Nephron (organoid): Measurements from ENCODE around the gene SPATS1.
"Not testable (repeated sequence)": the region's sequence is repeated elsewhere in the genome, so short reads cannot be mapped to it uniquely, and the experiment has no call there.

ENCODE experiments used
- H3K27ac Mint-ChIP-seq, 3 experiments: 2 replicates each; pipeline ENCODE4 v1.8.0; 2020; ENCODE audit warnings: mixed read lengths in 3 of 3, mild to moderate bottlenecking in 2 of 3, moderate library complexity in 1 of 3
- H3K27me3 Mint-ChIP-seq: 2 replicates; pipeline ENCODE4 v1.8.0; 2021; ENCODE audit warnings: low read depth, mild to moderate bottlenecking, moderate library complexity, mixed read lengths
- H3K36me3 Mint-ChIP-seq: 2 replicates; pipeline ENCODE4 v1.8.0; 2020; ENCODE audit warnings: low read depth, mixed read lengths
- H3K4me1 Mint-ChIP-seq: 2 replicates; pipeline ENCODE4 v1.8.0; 2020; ENCODE audit warnings: mixed read lengths
- H3K4me3 Mint-ChIP-seq, 3 experiments: 2 replicates each; pipeline ENCODE4 v1.8.0; 2020; ENCODE audit warnings: mild to moderate bottlenecking in 3 of 3, mixed read lengths in 3 of 3, moderate library complexity in 2 of 3
- H3K9me3 Mint-ChIP-seq: 2 replicates; pipeline ENCODE4 v1.8.0; 2020; ENCODE audit warnings: mixed read lengths
- TF ChIP-seq, protein P1 (sequence below), 3 experiments: fragments of 200-600 bp; sonication (generic); IDR thresholded peaks; one replicate each; pipeline ENCODE4 v1.5.0; 2021; ENCODE audit warnings: antibody characterized with exemption in 3 of 3; ENCODE audit not compliant: unreplicated experiment in 3 of 3

The SPATS1 gene

DNA sequence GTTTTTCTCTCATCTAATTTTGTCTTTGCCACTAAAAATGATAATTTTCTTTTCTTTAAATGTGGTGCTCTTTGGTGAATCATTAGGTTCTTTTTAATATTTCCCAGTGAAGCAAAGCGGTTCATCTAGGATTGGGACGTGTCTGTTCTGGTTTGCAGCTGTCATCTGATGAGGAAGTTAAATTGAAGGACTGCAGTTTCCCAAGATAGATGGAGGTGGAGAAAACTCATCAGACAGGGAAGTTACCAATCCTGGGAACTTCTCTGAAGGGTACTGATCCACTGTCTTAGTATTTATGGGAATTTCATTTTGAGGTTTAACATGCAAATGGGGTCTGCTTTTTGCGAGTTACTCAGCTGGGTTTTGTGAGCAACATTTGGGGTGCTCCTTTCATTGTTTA, 26.9 kb upstream of the SPATS1 start:
- Mint-ChIP-seq H3K27ac (no peak overlapping the region), H3K36me3 (peaks cover 13% of the 10 kb centered on the region), H3K4me3 (peak overlapping the region in 1 of 3 experiments; percentile 55), H3K4me1 (peaks cover 14% of the 10 kb centered on the region), H3K27me3 (peaks cover 21% of the 10 kb centered on the region), H3K9me3 (no peaks in the 10 kb centered on the region)
- TF ChIP-seq, protein P1, sequence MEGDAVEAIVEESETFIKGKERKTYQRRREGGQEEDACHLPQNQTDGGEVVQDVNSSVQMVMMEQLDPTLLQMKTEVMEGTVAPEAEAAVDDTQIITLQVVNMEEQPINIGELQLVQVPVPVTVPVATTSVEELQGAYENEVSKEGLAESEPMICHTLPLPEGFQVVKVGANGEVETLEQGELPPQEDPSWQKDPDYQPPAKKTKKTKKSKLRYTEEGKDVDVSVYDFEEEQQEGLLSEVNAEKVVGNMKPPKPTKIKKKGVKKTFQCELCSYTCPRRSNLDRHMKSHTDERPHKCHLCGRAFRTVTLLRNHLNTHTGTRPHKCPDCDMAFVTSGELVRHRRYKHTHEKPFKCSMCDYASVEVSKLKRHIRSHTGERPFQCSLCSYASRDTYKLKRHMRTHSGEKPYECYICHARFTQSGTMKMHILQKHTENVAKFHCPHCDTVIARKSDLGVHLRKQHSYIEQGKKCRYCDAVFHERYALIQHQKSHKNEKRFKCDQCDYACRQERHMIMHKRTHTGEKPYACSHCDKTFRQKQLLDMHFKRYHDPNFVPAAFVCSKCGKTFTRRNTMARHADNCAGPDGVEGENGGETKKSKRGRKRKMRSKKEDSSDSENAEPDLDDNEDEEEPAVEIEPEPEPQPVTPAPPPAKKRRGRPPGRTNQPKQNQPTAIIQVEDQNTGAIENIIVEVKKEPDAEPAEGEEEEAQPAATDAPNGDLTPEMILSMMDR (IDR thresholded peaks at IDR 0.05; ENCODE audit: unreplicated experiment in 3 of 3), result no peak

GRCh38 chr6:44315951-44316350, 26.5 kb upstream of the SPATS1 start:
- TF ChIP-seq, protein P1 (IDR thresholded peaks at IDR 0.05; ENCODE audit: unreplicated experiment in 3 of 3), result no peak
- H3K27me3 Mint-ChIP-seq, result peaks cover 23% of the 10 kb centered on the region

GRCh38 chr6:44316481-44316880, 26.0 kb upstream of the SPATS1 start:
- H3K9me3 Mint-ChIP-seq, result no peaks in the 10 kb centered on the region
- TF ChIP-seq, protein P1 (IDR thresholded peaks at IDR 0.05; ENCODE audit: unreplicated experiment in 3 of 3), result no peak
- peaks cover 14% of the 10 kb centered on the region for H3K4me1 Mint-ChIP-seq
- no peak overlapping the region for H3K27ac Mint-ChIP-seq
- no peak overlapping the region for H3K4me3 Mint-ChIP-seq
- H3K27me3 Mint-ChIP-seq, result peaks cover 23% of the 10 kb centered on the region
- peaks cover 6% of the 10 kb centered on the region for H3K36me3 Mint-ChIP-seq

More at GRCh38 chr6:44315951-44316350, 26.5 kb upstream of the SPATS1 start:
- peak overlapping the region in 1 of 3 experiments; percentile 23 for H3K4me3 Mint-ChIP-seq
- H3K9me3 Mint-ChIP-seq, result no peaks in the 10 kb centered on the region
- peaks cover 9% of the 10 kb centered on the region for H3K36me3 Mint-ChIP-seq
- H3K4me1 Mint-ChIP-seq, result peaks cover 14% of the 10 kb centered on the region
- no peak overlapping the region for H3K27ac Mint-ChIP-seq

DNA sequence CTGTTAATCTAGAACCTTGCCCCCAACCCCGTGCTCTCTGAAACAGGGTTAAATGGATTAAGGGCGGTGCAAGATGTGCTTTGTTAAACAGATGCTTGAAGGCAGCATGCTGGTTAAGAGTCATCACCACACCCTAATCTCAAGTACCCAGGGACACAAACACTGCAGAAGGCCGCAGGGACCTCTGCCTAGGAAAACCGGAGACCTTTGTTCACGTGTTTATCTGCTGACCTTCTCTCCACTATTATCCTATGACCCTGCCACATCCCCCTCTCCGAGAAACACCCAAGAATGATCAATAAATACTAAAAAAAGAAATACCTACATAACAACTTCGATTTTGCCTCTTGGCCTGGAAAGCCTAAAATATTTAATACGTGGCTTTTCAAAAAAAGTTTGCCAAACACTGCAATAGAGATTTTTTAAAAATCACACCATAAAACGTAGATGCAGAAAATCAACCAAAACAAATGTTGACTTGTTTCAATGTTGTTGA, 25.3 kb upstream of the SPATS1 start:
- not testable (repeated sequence) for H3K4me1 Mint-ChIP-seq, H3K27ac Mint-ChIP-seq, H3K4me3 Mint-ChIP-seq, H3K9me3 Mint-ChIP-seq, H3K36me3 Mint-ChIP-seq
- H3K27me3 Mint-ChIP-seq, result peaks cover 23% of the 10 kb centered on the region

DNA sequence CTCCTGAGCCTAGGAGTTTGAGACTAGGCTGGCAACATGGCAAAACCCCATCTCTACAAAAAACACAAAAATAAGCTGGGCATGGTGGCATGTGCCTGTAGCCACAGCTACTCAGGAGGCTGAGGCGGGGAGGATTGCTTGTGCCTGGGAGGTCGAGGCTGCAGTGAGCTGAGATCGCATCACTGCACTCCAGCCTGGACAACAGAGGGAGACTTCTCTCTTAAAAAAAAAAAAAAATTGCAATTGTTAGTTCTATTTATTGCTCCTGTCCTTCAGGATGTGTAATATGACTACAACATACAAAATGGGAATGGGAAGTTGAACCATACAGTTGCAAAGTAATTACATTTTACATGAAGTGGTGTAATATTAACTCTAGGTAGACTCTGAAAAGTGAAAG, 21.2 kb upstream of the SPATS1 start:
- Mint-ChIP-seq H3K4me1 (no peaks in the 10 kb centered on the region), H3K36me3 (no peaks in the 10 kb centered on the region), H3K27me3 (peaks cover 29% of the 10 kb centered on the region), H3K9me3 (no peaks in the 10 kb centered on the region), H3K4me3 (no peak overlapping the region), H3K27ac (no peak overlapping the region)
- TF ChIP-seq, protein P1 (IDR thresholded peaks at IDR 0.05; ENCODE audit: unreplicated experiment in 3 of 3), result no peak

GRCh38 chr6:44327096-44327495, 15.4 kb upstream of the SPATS1 start:
- no peaks in the 10 kb centered on the region for H3K36me3 Mint-ChIP-seq

More at GRCh38 chr6:44327096-44327495, 15.4 kb upstream of the SPATS1 start:
- Mint-ChIP-seq H3K9me3 (no peaks in the 10 kb centered on the region), H3K27me3 (peaks cover 28% of the 10 kb centered on the region), H3K4me1 (no peaks in the 10 kb centered on the region), H3K27ac (no peak overlapping the region), H3K4me3 (no peak overlapping the region)
- TF ChIP-seq, protein P1 (IDR thresholded peaks at IDR 0.05; ENCODE audit: unreplicated experiment in 3 of 3), result no peak
